NT2/D1 (cell line): ENCODE results near the gene ENKD1.

ENCODE experiments used
- DNase-seq: peaks from one replicate; pipeline ENCODE4 v3.0.0-alpha.2; 2011; ENCODE audit warnings: low read depth, low spot score
- H3K27me3 ChIP-seq: 2 replicates; pipeline ENCODE4 v1.6.0; 2011; ENCODE audit warnings: mild to moderate bottlenecking; ENCODE audit not compliant: insufficient read length, insufficient read depth
- H3K36me3 ChIP-seq: 2 replicates; pipeline ENCODE4 v1.6.1; 2011; ENCODE audit warnings: mild to moderate bottlenecking, low read length, mixed read lengths; ENCODE audit not compliant: insufficient read depth, insufficient read length
- H3K4me1 ChIP-seq: 2 replicates; pipeline ENCODE4 v1.5.1; 2011; ENCODE audit not compliant: insufficient read depth, insufficient read length
- H3K4me3 ChIP-seq: 2 replicates; pipeline ENCODE4 v1.5.1; 2011; ENCODE audit warnings: low read depth; ENCODE audit not compliant: insufficient read length
- H3K9ac ChIP-seq: 2 replicates; pipeline ENCODE4 v1.6.0; 2011; ENCODE audit warnings: low read depth; ENCODE audit not compliant: insufficient read length
- H3K9me3 ChIP-seq: 2 replicates; pipeline ENCODE4 v1.5.1; 2011; ENCODE audit warnings: mild to moderate bottlenecking, low read length; ENCODE audit not compliant: insufficient read depth
- SUZ12 ChIP-seq: IDR thresholded peaks from 2 replicates; pipeline ENCODE4 v1.6.1; 2011; ENCODE audit not compliant: insufficient read length, insufficient read depth; ENCODE audit errors: extremely low read depth
- YY1 ChIP-seq: IDR thresholded peaks from 2 replicates; pipeline ENCODE4 v1.6.1; 2011; ENCODE audit not compliant: insufficient read length, insufficient read depth
- ZNF274 ChIP-seq: IDR thresholded peaks from 2 replicates; pipeline ENCODE4 v1.6.1; 2011; ENCODE audit warnings: mild to moderate bottlenecking, low read depth, low read length

Gene ENKD1

GRCh38 chr16:67707790-67708189 is 41.2 kb upstream of the ENKD1 start:
- H3K9me3 ChIP-seq: no peaks in the 10 kb centered on the region
- no peak overlapping the region for H3K9ac ChIP-seq
- no peak for TF ChIP-seq ZNF274
- TF ChIP-seq YY1: no peak
- TF ChIP-seq SUZ12: no peak
- DNase-seq: no peak
- H3K4me3 ChIP-seq: no peak overlapping the region
- H3K36me3 ChIP-seq: peaks cover 4% of the 10 kb centered on the region
- no peaks in the 10 kb centered on the region for H3K4me1 ChIP-seq
- H3K27me3 ChIP-seq: no peaks in the 10 kb centered on the region

DNA sequence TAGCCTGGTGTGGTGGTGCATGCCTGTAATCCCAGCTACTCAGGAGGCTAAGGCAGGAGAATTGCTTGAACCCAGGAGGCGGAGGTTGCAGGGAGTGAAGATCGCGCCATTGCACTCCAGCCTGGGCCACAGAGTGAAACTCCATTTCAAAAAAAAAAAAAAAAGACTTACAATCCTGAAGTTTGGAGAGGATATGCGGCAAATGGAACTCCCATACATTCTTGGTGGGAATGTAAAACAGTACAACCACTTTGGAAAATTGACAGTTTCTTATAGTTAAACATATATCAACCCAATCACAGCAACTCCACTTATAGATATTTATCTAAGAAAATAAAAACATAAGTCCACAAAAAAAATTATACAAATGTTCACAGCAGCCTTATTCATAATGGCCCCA is 40.7 kb upstream of the ENKD1 start:
- H3K9me3 ChIP-seq: no peaks in the 10 kb centered on the region
- peaks cover 4% of the 10 kb centered on the region for H3K36me3 ChIP-seq
- DNase-seq: no peak
- no peak overlapping the region for H3K9ac ChIP-seq
- TF ChIP-seq YY1: no peak
- TF ChIP-seq SUZ12: no peak
- TF ChIP-seq ZNF274: no peak
- H3K27me3 ChIP-seq: no peaks in the 10 kb centered on the region
- H3K4me1 ChIP-seq: no peaks in the 10 kb centered on the region
- no peak overlapping the region for H3K4me3 ChIP-seq

DNA sequence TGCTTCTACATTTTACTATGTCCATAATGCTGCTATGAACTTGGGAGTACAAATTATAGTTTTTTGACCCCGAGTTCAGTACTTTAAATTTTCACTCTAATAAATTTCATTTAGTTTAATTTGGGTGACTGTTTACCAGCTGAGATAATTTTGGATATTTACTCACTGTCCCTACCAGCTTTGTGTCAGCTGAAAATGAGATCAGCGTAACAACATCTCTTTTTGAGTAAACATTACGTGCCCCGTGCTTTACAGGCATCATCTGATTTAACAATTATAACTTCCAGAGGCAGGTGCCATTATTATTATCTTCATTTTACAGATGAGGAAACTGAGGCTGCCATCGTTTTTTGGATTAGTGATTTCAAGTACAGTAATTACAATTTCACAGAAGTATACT is 37.6 kb upstream of the ENKD1 start:
- peaks cover 4% of the 10 kb centered on the region for H3K36me3 ChIP-seq
- no peak overlapping the region for H3K4me3 ChIP-seq
- H3K4me1 ChIP-seq: no peaks in the 10 kb centered on the region
- no peaks in the 10 kb centered on the region for H3K27me3 ChIP-seq
- peaks cover 9% of the 10 kb centered on the region; the same call in 1 of the 2 replicates for H3K9me3 ChIP-seq
- DNase-seq: no peak
- TF ChIP-seq ZNF274 (no peak), YY1 (no peak), SUZ12 (no peak)
- no peak overlapping the region for H3K9ac ChIP-seq

GRCh38 chr16:67703626-67704025 is 37.1 kb upstream of the ENKD1 start:
- TF ChIP-seq YY1: no peak
- DNase-seq: no peak
- Histone ChIP-seq H3K9me3 (peaks cover 13% of the 10 kb centered on the region; the same call in 1 of the 2 replicates), H3K4me1 (no peaks in the 10 kb centered on the region), H3K27me3 (no peaks in the 10 kb centered on the region), H3K36me3 (peaks cover 7% of the 10 kb centered on the region), H3K4me3 (no peak overlapping the region), H3K9ac (no peak overlapping the region)

- H3K4me3 ChIP-seq: no peak overlapping the region
- TF ChIP-seq SUZ12 (no peak), ZNF274 (no peak), YY1 (no peak)
- DNase-seq: no peak
- H3K36me3 ChIP-seq: peaks cover 17% of the 10 kb centered on the region
- no peak overlapping the region for H3K9ac ChIP-seq
- no peaks in the 10 kb centered on the region for H3K27me3 ChIP-seq
- H3K4me1 ChIP-seq: no peaks in the 10 kb centered on the region
- H3K9me3 ChIP-seq: peaks cover 13% of the 10 kb centered on the region; the same call in 1 of the 2 replicates
These were observed 35.6 kb upstream of the ENKD1 start for GRCh38 chr16:67702130-67702529.

GRCh38 chr16:67701420-67701819 is 34.9 kb upstream of the ENKD1 start:
- Histone ChIP-seq H3K36me3 (peaks cover 17% of the 10 kb centered on the region), H3K27me3 (no peaks in the 10 kb centered on the region), H3K4me1 (no peaks in the 10 kb centered on the region), H3K9ac (no peak overlapping the region), H3K4me3 (no peak overlapping the region), H3K9me3 (peaks cover 13% of the 10 kb centered on the region; the same call in 1 of the 2 replicates)
- TF ChIP-seq ZNF274 (no peak), SUZ12 (no peak), YY1 (no peak)
- no peak for DNase-seq

DNA sequence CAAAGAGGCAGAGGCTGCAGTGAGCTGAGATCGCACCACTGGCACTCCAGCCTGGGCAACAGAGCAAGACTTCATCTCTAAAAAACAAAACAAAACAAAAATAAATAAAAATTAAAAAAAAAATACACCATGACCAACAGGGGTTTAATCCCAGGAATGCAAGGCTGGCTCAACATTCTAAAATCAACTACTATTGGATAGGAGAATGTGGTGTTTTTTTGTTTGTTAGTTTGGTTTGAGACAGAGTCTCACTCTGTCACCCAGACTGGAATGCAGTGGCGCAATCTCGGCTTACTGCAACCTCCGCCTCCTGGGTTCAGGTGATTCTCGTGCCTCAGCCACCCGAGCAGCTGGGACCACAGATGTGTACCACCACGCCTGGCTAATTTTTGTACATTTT is 32.7 kb upstream of the ENKD1 start:
- Histone ChIP-seq H3K9ac (no peak overlapping the region), H3K27me3 (no peaks in the 10 kb centered on the region), H3K36me3 (peaks cover 13% of the 10 kb centered on the region), H3K9me3 (peaks cover 13% of the 10 kb centered on the region; the same call in 1 of the 2 replicates), H3K4me1 (no peaks in the 10 kb centered on the region), H3K4me3 (no peak overlapping the region)
- no peak for DNase-seq
- TF ChIP-seq SUZ12 (no peak), ZNF274 (no peak), YY1 (no peak)

DNA sequence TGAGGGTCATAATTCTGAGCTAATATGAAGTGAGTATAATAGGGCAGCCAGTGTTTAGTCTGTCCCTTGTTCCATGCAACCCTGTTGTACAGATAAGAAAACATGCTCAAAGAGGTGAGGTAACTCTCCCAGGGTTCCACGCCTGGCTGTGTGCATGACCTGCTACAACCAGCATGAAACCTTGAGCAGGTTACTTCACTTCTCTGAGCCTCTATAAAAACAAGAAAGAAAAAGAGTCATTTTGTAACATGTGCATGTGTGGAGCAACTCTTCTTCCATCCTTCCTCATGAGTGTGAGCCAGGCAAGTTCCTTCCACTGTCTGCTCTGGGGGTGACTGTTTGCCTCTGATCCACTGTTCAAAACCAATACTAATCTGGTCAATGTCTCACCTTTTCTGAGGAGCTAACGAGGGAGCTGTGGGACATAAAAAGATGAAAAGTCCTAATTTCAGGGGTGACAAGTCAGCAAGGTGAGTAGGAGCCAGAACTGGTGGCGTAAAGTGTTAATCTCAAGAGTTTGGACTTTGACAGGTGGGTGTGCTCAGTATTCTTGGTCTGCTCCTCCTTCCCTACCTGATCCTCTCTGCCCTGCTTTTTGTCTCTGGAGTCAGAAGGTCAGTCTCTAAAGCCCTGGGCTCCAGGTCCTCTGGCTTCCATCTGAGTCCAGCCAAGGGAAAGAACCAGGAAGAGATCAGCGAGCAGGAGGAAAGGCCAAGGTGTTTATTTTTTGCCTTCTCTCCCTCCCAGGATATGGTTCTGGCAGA is 31.1 kb upstream of the ENKD1 start:
- H3K9me3 ChIP-seq: peaks cover 13% of the 10 kb centered on the region; the same call in 1 of the 2 replicates
- no peaks in the 10 kb centered on the region for H3K4me1 ChIP-seq
- no peak for TF ChIP-seq ZNF274
- no peak for TF ChIP-seq SUZ12
- no peak for TF ChIP-seq YY1
- H3K4me3 ChIP-seq: no peak overlapping the region
- no peak overlapping the region for H3K9ac ChIP-seq
- peaks cover 13% of the 10 kb centered on the region for H3K36me3 ChIP-seq
- DNase-seq: no peak
- H3K27me3 ChIP-seq: no peaks in the 10 kb centered on the region
